Fibroblast of skin of left quadriceps (primary cell): ENCODE results near the gene THAP7.
"Not testable (repeated sequence)": the region's sequence is repeated elsewhere in the genome, so short reads cannot be mapped to it uniquely, and the experiment has no call there.

ENCODE experiments used
- DNase-seq, 2 experiments: peaks; one replicate each; pipeline ENCODE4 v3.0.0-alpha.2; 2013; ENCODE audit warnings: low read depth in 2 of 2

The THAP7 gene

DNA sequence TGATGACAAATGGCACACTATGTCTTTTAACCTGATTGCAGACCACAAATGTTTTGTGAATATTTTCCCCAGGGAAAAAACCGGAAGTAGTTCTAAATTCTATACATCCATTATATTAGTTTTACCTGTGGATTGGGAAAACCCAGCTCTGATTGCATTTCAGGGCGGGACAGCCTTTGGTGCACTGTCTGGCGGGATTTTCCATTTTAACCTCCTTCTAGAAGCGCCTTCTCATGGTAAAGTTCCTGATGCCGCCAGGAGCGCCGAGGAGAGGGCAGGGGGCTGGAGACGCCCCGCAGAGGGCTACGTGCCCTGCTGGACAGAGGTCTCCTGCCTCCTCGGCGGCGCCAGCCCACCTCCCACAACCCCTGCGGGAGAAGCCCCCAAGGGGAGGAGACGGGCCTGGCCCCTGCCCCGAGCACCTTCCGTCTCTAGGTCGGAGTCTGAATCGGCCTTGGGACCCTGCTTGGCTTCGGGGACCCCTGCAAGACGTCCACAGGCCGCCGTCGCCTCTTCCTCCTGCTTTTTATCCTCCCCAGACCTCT, 11.8 kb upstream of the THAP7 start:
- DNase-seq = no peak

DNA sequence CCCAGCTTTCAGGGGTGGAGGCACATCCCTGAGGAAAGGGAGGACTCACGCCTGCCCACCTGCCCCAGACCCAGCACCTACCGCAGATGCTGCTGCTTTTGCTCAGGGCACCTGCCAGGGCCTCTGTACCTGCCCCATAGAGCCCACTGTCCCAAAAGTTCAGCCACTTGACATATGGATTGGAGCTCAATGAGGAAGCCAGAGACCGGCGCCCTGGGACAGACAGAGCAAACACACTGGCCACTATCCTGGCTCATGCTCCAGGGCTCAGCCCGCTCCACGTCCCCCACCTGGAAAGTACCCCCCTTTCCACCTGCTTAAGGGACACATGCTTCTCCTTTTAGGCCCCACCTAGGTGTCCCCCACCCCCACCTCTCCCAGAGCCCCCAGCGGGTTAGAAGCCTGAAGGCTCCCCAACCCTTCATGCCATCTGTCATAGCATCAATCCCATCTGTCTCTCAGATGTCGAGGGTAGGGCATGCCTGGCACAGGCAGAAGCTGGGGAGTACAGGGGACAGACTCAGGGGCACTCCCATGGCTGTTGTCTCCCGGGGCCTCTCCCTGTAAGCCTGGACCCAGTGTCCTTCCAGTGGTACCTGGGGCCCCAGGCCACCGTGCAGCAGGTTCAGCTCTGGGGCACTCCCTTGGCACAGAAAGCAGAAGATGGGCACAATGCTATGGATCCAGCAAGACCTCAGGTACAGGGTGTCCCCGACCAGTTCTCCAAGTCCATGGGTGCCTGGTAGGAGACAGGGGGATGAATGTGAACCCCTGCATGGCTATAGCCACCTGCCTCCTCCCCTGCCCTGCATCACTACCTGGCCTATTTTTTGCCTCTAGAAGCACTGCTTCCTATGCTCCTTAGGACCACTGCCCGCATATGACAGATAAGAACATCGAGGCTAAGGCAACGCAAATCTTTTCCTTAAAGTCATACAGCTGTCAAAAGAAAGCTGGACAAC, 10.8 kb upstream of the THAP7 start:
- no peak for DNase-seq

DNA sequence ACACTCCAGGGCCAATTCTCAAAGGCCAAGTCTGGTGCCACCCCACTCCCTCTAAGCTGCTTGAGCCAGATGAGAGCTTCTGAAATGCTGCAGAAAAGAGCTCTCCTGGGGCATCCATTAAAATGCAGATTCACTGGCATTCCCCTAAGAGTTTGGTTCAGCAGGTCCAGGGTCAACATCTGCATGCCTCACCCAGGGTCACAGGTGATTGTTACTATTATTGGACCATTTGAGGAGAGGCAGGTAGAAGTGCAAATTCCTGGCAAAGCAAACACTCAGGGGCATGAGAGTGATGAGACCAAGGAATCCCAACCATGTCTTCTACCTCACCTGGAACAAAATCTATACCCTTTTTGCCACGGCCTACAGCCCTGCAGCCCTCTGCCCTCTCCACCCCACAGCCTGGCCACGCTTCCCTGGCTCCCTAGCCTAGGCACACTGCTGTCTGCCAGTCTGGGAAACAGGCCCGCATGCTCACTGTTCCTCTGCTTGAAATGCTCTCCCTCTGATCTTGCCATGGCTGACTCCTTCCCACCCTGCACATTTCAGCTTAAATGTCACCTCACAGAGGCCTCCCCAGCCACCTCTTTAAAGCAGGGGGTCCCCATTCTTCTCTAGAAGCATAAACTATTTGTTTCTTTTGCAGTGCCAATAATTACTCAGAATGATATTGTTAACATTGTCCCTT, 8.7 kb upstream of the THAP7 start:
- no peak for DNase-seq

DNA sequence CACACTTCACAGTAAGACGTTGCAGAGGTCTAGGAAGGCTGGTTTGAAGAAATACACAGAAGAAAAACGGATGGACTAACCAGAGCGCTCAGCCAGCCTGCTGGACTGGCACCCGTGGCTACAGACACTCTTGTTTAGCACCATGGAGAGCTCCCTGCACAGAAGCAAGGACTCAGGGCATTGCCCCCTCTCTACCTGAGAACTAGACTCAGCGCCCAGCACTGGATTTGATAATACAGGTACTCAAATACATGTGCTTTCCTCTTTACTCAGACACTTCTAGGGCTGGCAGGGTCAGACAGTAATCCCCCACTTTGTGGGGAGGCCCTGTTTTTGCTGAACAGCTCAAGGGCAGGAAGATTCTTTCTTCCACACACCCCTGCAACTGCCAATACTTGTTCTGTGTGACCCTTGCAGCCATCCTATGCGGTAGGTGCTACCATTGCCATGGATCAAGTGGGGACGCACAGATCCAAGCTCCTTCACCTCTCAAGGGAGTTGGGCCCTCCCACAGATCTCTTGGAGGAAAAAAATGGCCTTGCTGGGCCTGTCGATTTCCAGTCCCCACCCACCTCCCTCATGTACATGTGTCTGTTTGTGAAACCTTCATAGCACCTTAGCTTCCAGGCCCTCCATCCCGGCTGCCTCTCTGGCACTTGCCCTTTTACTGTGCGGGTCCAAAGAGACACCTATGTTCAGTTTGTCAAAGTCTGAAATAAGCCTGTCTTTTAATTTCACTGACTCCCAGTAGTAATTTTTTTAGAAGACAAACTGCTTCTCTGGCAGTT, 7.9 kb upstream of the THAP7 start:
- peak in 1 of 2 experiments; percentile 7 for DNase-seq

DNA sequence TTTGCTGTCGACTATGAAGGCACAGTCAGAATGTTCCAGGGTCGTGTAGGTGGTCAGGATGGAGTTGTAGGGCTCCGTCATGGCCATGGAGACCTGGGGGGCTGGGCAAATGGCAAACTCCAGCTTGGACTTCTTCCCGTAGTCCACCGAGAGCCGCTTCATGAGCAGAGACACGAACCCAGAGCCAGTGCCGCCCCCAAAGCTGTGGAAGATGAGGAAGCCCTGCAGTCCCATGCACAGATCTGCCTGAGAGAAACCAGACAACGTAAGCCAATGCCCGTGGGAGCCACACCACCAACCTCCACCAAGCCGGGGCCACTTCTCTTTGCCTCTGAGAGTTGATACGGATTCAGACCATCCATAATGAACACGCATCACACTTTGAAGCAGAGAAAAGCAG, 7.3 kb upstream of the THAP7 start:
- not testable (repeated sequence) for DNase-seq

DNA sequence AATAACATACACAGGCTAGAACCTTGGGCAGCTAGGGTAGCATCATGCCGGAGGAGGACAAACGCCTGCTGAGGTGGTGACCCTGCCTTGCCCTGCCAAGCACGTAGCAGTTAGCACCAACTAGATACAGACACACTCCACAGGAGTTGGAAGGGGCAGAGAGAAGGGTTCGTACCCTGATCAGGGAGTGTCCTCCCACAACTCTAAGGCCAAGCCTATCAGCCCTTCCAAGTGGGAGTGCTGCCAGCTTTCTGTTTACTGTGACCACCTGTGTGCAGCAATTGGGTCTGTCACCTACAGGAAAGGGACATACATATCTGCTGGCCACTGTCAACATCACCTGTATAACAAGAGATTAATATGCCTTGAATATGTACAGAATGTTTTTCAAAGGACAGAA, 1.9 kb upstream of the THAP7 start:
- no peak for DNase-seq

DNA sequence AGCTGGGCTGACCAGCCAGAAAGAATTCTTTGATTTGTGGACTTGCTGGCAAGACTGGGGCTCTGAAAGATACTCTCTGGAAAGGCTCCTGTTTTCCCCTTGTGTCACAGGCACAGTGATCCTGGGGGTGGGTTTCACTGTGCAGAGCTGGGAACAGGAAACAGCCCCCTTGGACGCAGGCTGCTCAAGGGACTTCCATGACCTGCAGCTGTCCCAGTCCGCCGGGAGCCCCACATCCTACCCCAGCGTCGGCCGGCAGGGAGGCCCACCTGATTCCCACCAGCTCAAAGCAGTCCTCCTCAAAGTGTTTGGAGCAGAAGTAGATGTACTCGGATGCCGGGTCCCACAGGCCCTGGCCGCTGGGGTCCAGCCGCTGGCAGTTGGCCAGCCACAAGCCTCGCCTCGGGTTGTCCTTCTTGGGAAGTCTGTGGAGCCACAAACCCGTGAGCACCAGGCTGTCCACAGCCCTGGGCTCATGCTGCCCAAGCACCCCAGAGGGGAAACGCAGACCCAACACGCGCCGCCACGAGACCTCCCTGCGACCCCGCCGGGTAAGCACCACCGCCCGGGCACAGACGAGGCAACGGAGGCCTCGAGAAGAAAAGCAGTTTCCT, 824 bp downstream of the THAP7 start:
- no peak for DNase-seq

DNA sequence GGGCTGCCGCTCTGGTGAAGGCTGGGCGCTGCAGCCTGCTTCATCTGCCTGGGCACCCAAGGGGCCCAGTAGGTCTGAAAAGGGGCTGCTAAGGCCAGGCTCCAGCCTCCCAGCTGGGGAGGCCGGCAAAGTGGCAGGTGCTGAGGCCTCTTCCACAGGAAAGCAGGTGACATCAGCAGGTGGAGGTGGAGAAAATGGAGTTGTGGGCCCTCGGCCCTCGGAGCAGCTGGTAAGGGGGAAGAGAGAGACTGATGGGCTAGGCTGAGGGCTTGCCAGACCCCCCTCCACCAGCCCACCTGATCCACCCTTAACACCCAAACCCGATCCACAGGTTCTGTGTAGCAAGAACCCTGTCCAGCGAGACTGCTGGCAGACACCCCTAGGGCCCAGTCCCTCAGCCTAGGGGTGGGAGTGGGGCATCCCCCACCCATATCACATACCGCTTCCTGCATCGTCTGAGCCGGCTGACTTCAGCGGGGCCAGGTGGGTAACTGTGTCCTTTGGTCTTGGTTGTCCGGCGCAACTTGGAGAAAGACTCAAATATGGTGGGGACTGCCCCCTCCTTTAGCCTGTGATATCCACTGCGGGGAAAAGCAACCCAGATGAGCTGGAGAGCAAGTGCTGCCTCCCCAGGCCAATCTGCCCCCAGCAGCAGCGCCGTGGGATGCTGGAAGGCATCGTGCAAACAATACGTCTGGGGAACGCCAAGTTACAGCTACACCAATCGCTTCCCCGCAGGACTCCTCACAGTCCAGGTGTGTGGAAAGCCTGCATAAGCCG, 1.5 kb downstream of the THAP7 start:
- DNase-seq = no peak

DNA sequence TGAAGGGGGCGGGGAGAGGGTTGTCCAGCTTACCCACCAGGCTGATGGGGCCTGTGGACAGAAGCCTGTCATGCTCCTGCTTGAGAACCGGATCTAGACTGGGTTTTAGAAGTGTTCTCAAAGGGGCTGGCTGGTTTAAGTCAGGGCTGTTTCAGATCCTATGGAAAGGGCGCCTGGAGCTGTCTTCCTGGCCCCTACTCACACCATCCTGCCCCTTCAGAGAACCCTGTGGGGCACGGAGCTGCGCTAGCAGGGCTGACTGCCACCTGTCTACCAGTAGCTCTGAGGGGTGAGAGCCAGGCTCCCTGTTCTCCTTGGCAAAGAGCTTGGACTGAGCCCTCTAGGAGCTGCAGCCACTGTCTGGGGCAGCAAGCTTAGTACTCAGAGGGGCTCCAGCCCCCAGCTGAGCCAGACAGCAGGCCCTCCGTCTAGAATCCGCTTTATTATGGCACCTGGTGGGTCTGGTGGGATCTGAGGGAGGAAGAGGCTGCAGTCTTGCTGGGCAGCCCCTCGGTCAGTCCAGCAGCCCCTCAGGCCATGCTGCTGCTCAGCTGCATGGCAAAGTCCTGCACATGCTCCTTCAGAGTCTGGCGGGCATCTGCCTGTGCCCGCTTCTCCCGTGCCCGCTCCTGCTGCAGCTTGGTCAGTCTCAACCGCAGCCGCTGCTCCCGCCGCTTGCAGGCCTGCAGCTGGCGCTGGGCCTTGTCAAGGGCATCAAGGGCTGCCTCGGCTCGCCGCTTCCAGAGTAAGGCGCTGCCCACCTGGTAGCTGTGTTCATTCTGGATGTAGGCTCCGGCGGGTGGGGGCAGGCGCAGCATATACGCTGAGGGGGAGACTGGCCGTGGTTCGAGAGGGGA, 2.3 kb downstream of the THAP7 start:
- no peak for DNase-seq

DNA sequence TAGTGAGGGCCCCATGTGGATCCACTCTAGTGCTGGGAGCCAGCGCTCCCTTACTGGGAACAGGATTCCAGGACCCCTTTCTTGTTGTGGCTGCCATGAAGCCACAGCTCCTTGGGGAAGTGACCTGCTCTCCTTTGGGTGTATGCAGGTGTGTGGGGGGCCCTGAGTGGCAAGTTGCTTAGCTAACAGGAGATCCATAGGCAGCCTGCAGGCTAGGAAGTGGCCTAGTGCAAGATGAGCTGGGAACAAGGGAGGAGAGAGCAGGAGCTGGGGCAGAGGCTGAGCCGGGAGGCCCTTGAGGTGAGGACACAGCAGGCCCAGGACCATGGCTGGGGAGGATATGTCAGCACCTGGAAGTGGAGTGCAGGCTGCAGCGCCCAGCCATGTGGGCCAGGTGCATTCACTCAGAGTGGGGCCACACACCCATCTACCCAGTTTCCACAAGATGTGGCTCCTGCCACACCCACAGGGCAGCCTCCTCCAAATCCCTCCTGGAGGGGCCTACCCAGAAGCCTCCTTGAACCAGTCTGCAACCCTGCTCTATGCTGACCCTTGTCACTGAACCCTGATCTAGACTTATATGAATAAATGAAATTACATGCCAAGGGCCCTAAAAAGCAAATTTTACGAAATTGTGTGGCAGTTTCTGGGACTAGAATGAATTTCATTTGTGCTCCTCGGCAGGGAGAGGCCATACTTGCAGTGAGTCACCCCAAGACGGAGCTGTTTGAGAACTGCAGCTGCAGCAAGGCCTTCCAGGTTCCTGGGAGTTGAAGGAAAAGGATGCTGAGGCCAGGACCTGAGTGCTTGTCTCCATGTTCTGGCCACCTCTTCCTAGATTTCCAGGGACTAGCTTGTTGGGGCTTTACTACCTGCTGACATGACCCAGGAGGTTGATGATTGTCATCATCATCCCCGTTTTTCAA, 3.2 kb downstream of the THAP7 start:
- no peak for DNase-seq

DNA sequence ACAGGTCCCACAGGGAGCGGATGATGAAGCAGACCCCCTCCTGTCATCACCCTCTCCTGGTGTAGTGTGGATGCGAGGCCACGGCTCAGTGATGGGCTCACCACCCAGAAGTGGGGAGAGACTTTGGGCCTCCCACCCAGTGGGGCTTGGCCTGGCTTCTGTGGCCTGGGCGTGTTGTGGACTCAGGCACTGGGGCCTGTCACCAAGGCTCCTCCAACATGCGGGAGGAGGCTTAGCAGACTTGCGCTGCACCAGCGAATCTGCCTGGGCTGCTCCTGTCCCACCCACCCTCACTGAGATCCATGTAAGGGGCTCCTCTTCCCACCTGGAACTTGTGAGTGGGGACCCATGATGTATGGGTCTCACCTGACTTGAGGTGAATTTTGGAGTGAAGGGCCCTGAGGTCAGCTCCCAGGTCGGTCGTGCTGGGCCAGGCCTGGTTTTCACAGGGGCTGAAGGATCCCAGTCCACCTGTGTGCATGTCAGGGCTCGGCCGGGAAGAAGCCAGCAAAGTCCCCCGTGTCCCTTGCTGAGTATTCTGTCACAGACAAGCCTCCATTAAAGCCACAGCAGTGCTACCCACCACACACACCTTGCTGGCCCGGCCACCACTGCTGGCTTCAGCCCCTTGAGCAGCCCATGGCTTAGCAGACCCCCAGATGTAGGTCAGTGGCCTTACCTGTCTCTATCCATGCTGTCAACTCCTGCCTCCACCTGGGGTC, 4.2 kb downstream of the THAP7 start:
- no peak for DNase-seq

DNA sequence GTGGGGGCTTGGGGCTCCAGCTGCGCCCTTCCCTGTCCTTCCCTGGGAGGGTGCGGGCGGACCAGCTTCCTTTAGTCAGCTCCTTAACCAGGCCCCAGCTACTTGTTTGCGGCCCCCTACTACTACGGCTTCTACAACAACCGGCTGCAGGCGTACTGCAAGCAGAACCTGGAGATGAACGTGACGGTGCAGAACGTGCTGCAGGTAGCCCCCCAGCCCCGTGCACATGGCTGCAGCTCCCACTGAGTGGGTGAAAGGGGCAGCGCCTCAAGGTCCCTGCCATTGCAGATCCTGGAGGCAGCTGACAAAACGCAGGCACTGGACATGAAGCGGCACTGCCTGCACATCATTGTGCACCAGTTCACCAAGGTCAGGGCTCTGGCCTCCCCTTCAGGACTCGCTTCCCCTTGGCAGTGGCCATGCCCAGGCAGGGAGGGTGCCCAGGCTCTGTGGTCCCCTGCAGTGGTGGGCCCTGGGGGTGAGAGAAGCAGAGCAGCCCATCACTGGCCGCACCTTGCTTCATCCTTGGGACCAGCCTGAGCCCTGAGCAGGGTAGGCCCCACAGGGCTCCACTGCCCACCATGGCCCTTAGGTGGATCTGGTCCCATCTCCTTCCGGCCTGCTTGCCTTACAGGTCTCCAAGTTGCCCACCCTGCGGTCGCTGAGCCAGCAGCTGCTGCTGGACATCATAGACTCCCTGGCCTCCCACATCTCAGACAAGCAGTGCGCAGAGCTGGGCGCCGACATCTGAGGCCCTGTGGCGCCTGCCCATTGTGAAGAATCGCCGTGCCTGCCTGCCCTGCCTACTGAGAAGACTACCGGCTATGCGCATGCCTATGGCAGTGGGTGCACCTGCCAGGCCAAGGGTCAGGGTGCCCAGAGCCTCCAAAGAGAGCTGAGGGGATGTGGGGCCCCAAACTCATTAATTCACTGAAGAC, 5.1 kb downstream of the THAP7 start:
- DNase-seq = no peak

DNA sequence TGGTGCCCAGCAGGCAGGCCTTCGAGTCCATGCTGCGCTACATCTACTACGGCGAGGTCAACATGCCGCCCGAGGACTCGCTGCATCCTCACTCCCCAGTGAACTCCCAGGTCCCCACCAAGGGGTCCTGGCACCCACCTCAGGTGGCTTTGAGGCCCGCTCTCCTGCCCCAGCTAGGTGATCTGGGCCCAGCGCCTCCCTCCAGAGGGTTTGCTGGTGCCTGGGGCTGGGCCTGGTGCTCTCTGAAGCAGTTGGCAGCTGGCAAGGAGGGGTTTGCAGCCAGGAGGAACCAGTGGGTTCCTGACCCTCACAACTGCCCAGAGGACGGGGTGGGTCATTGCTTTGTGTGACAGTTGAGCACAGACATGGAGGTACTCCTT, 5.9 kb downstream of the THAP7 start:
- DNase-seq = no peak

DNA sequence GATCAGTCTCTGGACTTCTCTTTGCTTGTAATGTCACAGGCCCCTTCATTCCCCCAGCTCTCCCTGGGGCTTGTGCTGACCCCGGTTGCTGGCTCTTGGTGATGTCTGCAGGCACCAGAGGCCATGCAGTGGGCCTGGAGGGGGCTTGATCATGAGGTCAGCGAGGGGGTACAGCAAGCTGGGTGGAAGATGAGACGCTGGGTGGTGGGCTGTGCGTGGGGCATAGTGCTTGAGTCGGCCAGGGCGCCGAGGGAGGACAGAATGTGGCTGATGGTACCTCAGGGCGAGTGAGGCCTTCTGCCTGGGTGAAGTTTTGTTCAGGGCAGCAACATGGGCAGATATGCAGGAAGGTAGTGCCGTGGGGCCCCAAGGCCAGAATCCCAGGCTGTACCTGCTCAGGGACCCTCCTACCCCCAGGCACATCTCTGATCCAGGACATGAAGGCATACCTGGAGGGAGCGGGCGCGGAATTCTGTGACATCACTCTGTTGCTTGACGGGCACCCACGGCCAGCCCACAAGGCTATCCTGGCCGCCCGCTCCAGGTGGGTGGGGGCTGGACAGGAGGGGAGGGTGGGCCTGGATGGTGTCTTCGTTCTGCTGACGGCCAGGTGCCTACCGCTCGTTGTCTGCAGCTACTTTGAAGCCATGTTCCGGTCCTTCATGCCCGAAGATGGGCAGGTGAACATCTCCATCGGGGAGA, 6.4 kb downstream of the THAP7 start:
- DNase-seq = no peak

DNA sequence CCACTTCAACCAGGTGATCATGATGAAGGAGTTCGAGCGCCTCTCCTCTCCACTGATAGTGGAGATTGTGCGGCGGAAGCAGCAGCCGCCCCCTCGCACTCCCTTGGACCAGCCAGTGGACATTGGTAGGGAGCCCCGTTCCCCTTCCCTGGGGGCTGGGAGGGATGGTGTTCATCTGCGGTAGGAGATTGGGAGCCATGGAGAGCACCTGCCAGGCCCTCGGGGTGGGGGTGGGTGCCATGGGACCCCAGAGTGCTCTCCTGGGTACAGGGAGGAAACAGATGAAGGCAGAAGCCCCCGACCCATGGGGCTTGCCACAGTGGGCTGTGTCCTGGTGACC, 7.0 kb downstream of the THAP7 start:
- no peak for DNase-seq

DNA sequence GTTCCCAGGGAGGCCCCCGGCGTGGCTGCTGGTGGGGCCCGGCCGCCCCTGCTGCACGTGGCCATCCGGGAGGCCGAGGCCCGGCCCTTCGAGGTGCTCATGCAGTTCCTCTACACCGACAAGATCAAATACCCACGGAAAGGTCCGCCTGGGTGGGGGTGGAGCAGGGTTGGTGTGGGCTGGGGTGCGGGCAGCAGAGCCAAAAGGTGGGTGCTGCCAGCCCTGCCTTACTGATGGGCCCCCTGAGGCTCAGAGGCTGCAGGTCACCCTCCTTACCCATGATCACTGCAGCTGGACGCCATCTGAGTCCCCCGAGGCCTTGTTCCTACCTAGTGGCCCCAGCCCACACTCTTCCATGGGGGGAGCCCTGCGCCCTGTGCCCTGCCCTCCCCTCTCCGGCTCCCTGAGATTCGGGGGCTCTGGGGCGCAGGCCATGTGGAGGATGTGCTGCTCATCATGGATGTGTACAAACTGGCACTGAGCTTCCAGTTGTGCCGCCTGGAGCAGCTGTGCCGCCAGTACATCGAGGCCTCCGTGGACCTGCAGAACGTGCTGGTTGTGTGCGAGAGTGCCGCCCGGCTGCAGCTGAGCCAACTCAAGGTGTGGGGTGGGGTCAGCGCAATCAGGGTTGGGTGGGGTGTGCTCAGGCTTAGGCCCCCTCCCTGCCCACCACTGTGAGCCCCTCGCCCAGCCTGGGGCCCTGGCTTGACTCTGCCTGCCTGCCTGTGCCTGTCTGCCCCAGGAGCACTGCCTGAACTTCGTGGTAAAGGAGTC, 7.6 kb downstream of the THAP7 start:
- no peak for DNase-seq
